Measurements from ENCODE around the gene ZNF662. TPM values are rescaled to one million over a fixed set of nuclear protein-coding genes. Genes with fewer than 3 reads are reported as not detected.

ZNF662 gene
- total and polyA plus RNA-seq, 2 donors (not counting 1 experiment from before 2014, with no cell fraction given): 1.2 to 5.6 TPM

- Histone ChIP-seq H3K9me3 (ENCODE audit: control insufficient read depth, insufficient read depth, low read depth, low read length) (no peaks in the 10 kb centered on the region), H3K4me1 (ENCODE audit: control insufficient read depth, extremely low read depth, insufficient read depth, low read length) (no peaks in the 10 kb centered on the region), H2AFZ (ENCODE audit: low read length) (no peak overlapping the region), H4K20me1 (ENCODE audit: control insufficient read depth, extremely low read depth, insufficient read depth, low read length) (no peaks in the 10 kb centered on the region), H3K27ac (ENCODE audit: insufficient read depth, low read length) (no peak overlapping the region), H3K36me3 (ENCODE audit: control insufficient read depth, insufficient read depth, low read length) (no peaks in the 10 kb centered on the region), H3K4me3 (replicated peaks in 1 of 4; ENCODE audit: control extremely low read depth in 1 of 4, insufficient read depth in 1 of 4, low read depth in 3 of 4, low read length in 4 of 4) (no peak overlapping the region), H3K4me2 (ENCODE audit: extremely low read depth, insufficient read depth, low read length) (no peak overlapping the region), H3K79me2 (ENCODE audit: control insufficient read depth, insufficient read depth, low read length) (no peaks in the 10 kb centered on the region), H3K9ac (ENCODE audit: insufficient read depth, low read length) (no peak overlapping the region), H3K27me3 (ENCODE audit: control insufficient read depth, insufficient read depth, low read length) (no peaks in the 10 kb centered on the region)
- TF ChIP-seq CTCF (conservative IDR thresholded peaks at IDR 0.05 in 1 of 2, IDR thresholded peaks at IDR 0.05 in 1 of 2; ENCODE audit: low read depth in 1 of 2, low read length in 2 of 2) (no peak), EZH2 (IDR thresholded peaks at IDR 0.05; ENCODE audit: low read length, missing control alignments) (no peak)
- DNase-seq (ENCODE audit: low read depth in 2 of 2): peak in 1 of 2 donors; percentile 29
These were observed 13.8 kb upstream of the ZNF662 start for GRCh38 chr3:42892169-42892568.

- H2AFZ ChIP-seq (ENCODE audit: low read length): no peak overlapping the region
- H3K9me3 ChIP-seq (ENCODE audit: control insufficient read depth, insufficient read depth, low read depth, low read length): no peaks in the 10 kb centered on the region
- no peak for TF ChIP-seq CTCF (conservative IDR thresholded peaks at IDR 0.05 in 1 of 2, IDR thresholded peaks at IDR 0.05 in 1 of 2; ENCODE audit: low read depth in 1 of 2, low read length in 2 of 2)
- no peak overlapping the region for H3K9ac ChIP-seq (ENCODE audit: insufficient read depth, low read length)
- H3K36me3 ChIP-seq (ENCODE audit: control insufficient read depth, insufficient read depth, low read length): no peaks in the 10 kb centered on the region
- H3K4me3 ChIP-seq (replicated peaks in 1 of 4; ENCODE audit: control extremely low read depth in 1 of 4, insufficient read depth in 1 of 4, low read depth in 3 of 4, low read length in 4 of 4): no peak overlapping the region
- no peak overlapping the region for H3K4me2 ChIP-seq (ENCODE audit: extremely low read depth, insufficient read depth, low read length)
- H4K20me1 ChIP-seq (ENCODE audit: control insufficient read depth, extremely low read depth, insufficient read depth, low read length): no peaks in the 10 kb centered on the region
- H3K4me1 ChIP-seq (ENCODE audit: control insufficient read depth, extremely low read depth, insufficient read depth, low read length): no peaks in the 10 kb centered on the region
- H3K27ac ChIP-seq (ENCODE audit: insufficient read depth, low read length): no peak overlapping the region
- no peak for DNase-seq (ENCODE audit: low read depth in 2 of 2)
- no peaks in the 10 kb centered on the region for H3K79me2 ChIP-seq (ENCODE audit: control insufficient read depth, insufficient read depth, low read length)
- no peaks in the 10 kb centered on the region for H3K27me3 ChIP-seq (ENCODE audit: control insufficient read depth, insufficient read depth, low read length)
These were observed 13.1 kb upstream of the ZNF662 start for GRCh38 chr3:42892807-42893206.

GRCh38 chr3:42894698-42895579 lies 11.0 kb upstream of the ZNF662 start:
- H3K27me3 ChIP-seq (ENCODE audit: control insufficient read depth, insufficient read depth, low read length): no peaks in the 10 kb centered on the region
- H3K79me2 ChIP-seq (ENCODE audit: control insufficient read depth, insufficient read depth, low read length): no peaks in the 10 kb centered on the region
- H3K9ac ChIP-seq (ENCODE audit: insufficient read depth, low read length): no peak overlapping the region
- no peak for TF ChIP-seq EZH2 (IDR thresholded peaks at IDR 0.05; ENCODE audit: low read length, missing control alignments)
- no peak for TF ChIP-seq CTCF (conservative IDR thresholded peaks at IDR 0.05 in 1 of 2, IDR thresholded peaks at IDR 0.05 in 1 of 2; ENCODE audit: low read depth in 1 of 2, low read length in 2 of 2)
- H3K36me3 ChIP-seq (ENCODE audit: control insufficient read depth, insufficient read depth, low read length): no peaks in the 10 kb centered on the region
- no peak overlapping the region for H3K4me3 ChIP-seq (replicated peaks in 1 of 4; ENCODE audit: control extremely low read depth in 1 of 4, insufficient read depth in 1 of 4, low read depth in 3 of 4, low read length in 4 of 4)
- no peak overlapping the region for H2AFZ ChIP-seq (ENCODE audit: low read length)
- no peak overlapping the region for H3K4me2 ChIP-seq (ENCODE audit: extremely low read depth, insufficient read depth, low read length)
- no peaks in the 10 kb centered on the region for H3K4me1 ChIP-seq (ENCODE audit: control insufficient read depth, extremely low read depth, insufficient read depth, low read length)
- H3K9me3 ChIP-seq (ENCODE audit: control insufficient read depth, insufficient read depth, low read depth, low read length): no peaks in the 10 kb centered on the region
- H4K20me1 ChIP-seq (ENCODE audit: control insufficient read depth, extremely low read depth, insufficient read depth, low read length): no peaks in the 10 kb centered on the region
- H3K27ac ChIP-seq (ENCODE audit: insufficient read depth, low read length): no peak overlapping the region
- no peak for DNase-seq (ENCODE audit: low read depth in 2 of 2)

All from fibroblast of lung (primary cell).